ENCODE measurements around the gene PNP. TPM values are rescaled to one million over a fixed set of nuclear protein-coding genes. Genes with fewer than 3 reads are reported as not detected.

The PNP gene
- total and polyA plus RNA-seq, 11 donors: 4.2 to 38.5 (median 10.5) TPM

- Histone ChIP-seq H3K36me3 (no peaks in the 10 kb centered on the region), H3K27ac (no peak overlapping the region), H3K9me3 (no peaks in the 10 kb centered on the region), H3K4me1 (peaks cover 0 to 23% (median 9%) of the 10 kb centered on the region in 12 donors), H3K4me3 (no peak overlapping the region), H3K27me3 (peaks cover 0 to 6% (median 0%) of the 10 kb centered on the region in 9 donors)
- TF ChIP-seq CTCF (IDR thresholded peaks at IDR 0.05): no peak
- no peak for TF ChIP-seq POLR2A (IDR thresholded peaks at IDR 0.05)
- no peak for ATAC-seq
- DNase-seq: no peak
- 84 to 94% (median 90%) methylated on average over 4 of the region's 4 CpGs for WGBS, 4 donors
- intact Hi-C loops (cut with DNase I): no loop called here
Measured at GRCh38 chr14:20436363-20436755, 32.8 kb upstream of the PNP start.

- ATAC-seq (no peak), DNase-seq (no peak)
- intact Hi-C loops (cut with DNase I): no loop called here
- Histone ChIP-seq H3K4me1 (peaks cover 0 to 23% (median 9%) of the 10 kb centered on the region in 12 donors), H3K4me3 (no peak overlapping the region), H3K27ac (no peak overlapping the region), H3K36me3 (no peaks in the 10 kb centered on the region), H3K27me3 (peaks cover 0 to 6% (median 0%) of the 10 kb centered on the region in 9 donors), H3K9me3 (no peaks in the 10 kb centered on the region)
- 79 to 90% (median 89%) methylated on average over 7 of the region's 7 CpGs for WGBS, 4 donors
- TF ChIP-seq CTCF (IDR thresholded peaks at IDR 0.05) (no peak), POLR2A (IDR thresholded peaks at IDR 0.05) (no peak)
Measured at GRCh38 chr14:20438664-20439063, 30.5 kb upstream of the PNP start.

- DNase-seq: no peak
- Histone ChIP-seq H3K27me3 (peaks cover 0 to 6% (median 0%) of the 10 kb centered on the region in 9 donors), H3K36me3 (peaks cover 0 to 6% (median 0%) of the 10 kb centered on the region in 9 donors), H3K9me3 (no peaks in the 10 kb centered on the region), H3K4me3 (no peak overlapping the region), H3K4me1 (peaks cover 0 to 28% (median 3%) of the 10 kb centered on the region in 12 donors), H3K27ac (no peak overlapping the region)
- intact Hi-C loops (cut with DNase I): no loop called here
- 86 to 93% (median 87%) methylated on average over 5 of the region's 5 CpGs for WGBS, 4 donors
- ATAC-seq: no peak
- no peak for TF ChIP-seq POLR2A (IDR thresholded peaks at IDR 0.05)
- TF ChIP-seq CTCF (IDR thresholded peaks at IDR 0.05): no peak
Measured at GRCh38 chr14:20440465-20440864, 28.7 kb upstream of the PNP start.

GRCh38 chr14:20440882-20441281, 28.3 kb upstream of the PNP start:
- no peak for TF ChIP-seq CTCF (IDR thresholded peaks at IDR 0.05)
- no peak for TF ChIP-seq POLR2A (IDR thresholded peaks at IDR 0.05)
- Histone ChIP-seq H3K4me3 (no peak overlapping the region), H3K36me3 (peaks cover 0 to 10% (median 3%) of the 10 kb centered on the region in 9 donors), H3K27ac (no peak overlapping the region), H3K9me3 (no peaks in the 10 kb centered on the region), H3K4me1 (peaks cover 0 to 28% (median under 1%) of the 10 kb centered on the region in 12 donors), H3K27me3 (peaks cover 0 to 6% (median 0%) of the 10 kb centered on the region in 9 donors)
- DNase-seq (no peak), ATAC-seq (no peak)
- intact Hi-C loops (cut with DNase I): no loop called here
- WGBS, 4 donors: 73 to 80% (median 76%) methylated on average over 5 of the region's 5 CpGs
